ENCODE data around the gene GALNT14. TPM values are rescaled to one million over a fixed set of nuclear protein-coding genes. Genes with fewer than 3 reads are reported as not detected.
A peak's percentile ranks its signal among the peaks of the same experiment; 100 is the strongest.

The GALNT14 gene
- total and polyA plus RNA-seq, 10 of the 15 experiments (the other 5 are each of a cell fraction or from before 2014, with no cell fraction given) = 3.7 to 17.8 (median 6.0) TPM

GRCh38 chr2:30862054-30862651 lies 276.1 kb downstream of the GALNT14 start (continued):
- TF ChIP-seq, protein P1, sequence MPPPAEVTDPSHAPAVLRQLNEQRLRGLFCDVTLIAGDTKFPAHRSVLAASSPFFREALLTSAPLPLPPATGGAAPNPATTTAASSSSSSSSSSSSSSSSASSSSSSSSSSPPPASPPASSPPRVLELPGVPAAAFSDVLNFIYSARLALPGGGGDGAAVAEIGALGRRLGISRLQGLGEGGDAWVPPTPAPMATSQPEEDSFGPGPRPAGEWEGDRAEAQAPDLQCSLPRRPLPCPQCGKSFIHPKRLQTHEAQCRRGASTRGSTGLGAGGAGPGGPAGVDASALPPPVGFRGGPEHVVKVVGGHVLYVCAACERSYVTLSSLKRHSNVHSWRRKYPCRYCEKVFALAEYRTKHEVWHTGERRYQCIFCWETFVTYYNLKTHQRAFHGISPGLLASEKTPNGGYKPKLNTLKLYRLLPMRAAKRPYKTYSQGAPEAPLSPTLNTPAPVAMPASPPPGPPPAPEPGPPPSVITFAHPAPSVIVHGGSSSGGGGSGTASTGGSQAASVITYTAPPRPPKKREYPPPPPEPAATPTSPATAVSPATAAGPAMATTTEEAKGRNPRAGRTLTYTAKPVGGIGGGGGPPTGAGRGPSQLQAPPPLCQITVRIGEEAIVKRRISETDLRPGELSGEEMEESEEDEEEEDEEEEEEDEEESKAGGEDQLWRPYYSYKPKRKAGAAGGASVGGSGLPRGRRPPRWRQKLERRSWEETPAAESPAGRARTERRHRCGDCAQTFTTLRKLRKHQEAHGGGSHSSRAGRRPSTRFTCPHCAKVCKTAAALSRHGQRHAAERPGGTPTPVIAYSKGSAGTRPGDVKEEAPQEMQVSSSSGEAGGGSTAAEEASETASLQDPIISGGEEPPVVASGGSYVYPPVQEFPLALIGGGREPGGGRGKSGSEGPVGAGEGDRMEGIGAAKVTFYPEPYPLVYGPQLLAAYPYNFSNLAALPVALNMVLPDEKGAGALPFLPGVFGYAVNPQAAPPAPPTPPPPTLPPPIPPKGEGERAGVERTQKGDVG (CRISPR knock-in tag; IDR thresholded peaks at IDR 0.05) = no peak
- TF ChIP-seq, protein P2, sequence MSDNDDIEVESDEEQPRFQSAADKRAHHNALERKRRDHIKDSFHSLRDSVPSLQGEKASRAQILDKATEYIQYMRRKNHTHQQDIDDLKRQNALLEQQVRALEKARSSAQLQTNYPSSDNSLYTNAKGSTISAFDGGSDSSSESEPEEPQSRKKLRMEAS (IDR thresholded peaks at IDR 0.05; ENCODE audit: low read depth, low read length) = no peak
- TF ChIP-seq RAD21 (IDR thresholded peaks at IDR 0.05; ENCODE audit: insufficient read depth, low read depth, low read length) = peak; percentile 72
- TF ChIP-seq, protein P3, sequence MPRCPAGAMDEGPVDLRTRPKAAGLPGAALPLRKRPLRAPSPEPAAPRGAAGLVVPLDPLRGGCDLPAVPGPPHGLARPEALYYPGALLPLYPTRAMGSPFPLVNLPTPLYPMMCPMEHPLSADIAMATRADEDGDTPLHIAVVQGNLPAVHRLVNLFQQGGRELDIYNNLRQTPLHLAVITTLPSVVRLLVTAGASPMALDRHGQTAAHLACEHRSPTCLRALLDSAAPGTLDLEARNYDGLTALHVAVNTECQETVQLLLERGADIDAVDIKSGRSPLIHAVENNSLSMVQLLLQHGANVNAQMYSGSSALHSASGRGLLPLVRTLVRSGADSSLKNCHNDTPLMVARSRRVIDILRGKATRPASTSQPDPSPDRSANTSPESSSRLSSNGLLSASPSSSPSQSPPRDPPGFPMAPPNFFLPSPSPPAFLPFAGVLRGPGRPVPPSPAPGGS (IDR thresholded peaks at IDR 0.05; ENCODE audit: borderline replicate concordance, insufficient read depth, low read depth, low read length, poor library complexity, severe bottlenecking) = no peak
- TF ChIP-seq JUNB (IDR thresholded peaks at IDR 0.05) = no peak
- no peak for TF ChIP-seq SIN3A (IDR thresholded peaks at IDR 0.05; ENCODE audit: low read depth, low read length)
- TF ChIP-seq GABPA (IDR thresholded peaks at IDR 0.05; ENCODE audit: low read depth) = no peak
- TF ChIP-seq, protein P4, sequence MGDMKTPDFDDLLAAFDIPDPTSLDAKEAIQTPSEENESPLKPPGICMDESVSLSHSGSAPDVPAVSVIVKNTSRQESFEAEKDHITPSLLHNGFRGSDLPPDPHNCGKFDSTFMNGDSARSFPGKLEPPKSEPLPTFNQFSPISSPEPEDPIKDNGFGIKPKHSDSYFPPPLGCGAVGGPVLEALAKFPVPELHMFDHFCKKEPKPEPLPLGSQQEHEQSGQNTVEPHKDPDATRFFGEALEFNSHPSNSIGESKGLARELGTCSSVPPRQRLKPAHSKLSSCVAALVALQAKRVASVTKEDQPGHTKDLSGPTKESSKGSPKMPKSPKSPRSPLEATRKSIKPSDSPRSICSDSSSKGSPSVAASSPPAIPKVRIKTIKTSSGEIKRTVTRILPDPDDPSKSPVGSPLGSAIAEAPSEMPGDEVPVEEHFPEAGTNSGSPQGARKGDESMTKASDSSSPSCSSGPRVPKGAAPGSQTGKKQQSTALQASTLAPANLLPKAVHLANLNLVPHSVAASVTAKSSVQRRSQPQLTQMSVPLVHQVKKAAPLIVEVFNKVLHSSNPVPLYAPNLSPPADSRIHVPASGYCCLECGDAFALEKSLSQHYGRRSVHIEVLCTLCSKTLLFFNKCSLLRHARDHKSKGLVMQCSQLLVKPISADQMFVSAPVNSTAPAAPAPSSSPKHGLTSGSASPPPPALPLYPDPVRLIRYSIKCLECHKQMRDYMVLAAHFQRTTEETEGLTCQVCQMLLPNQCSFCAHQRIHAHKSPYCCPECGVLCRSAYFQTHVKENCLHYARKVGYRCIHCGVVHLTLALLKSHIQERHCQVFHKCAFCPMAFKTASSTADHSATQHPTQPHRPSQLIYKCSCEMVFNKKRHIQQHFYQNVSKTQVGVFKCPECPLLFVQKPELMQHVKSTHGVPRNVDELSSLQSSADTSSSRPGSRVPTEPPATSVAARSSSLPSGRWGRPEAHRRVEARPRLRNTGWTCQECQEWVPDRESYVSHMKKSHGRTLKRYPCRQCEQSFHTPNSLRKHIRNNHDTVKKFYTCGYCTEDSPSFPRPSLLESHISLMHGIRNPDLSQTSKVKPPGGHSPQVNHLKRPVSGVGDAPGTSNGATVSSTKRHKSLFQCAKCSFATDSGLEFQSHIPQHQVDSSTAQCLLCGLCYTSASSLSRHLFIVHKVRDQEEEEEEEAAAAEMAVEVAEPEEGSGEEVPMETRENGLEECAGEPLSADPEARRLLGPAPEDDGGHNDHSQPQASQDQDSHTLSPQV (IDR thresholded peaks at IDR 0.05) = 0 out of 2 replicates have a peak, but pooled peaks have one; percentile 52
- no peak for TF ChIP-seq LARP7 (IDR thresholded peaks at IDR 0.05)
- TF ChIP-seq KLF5 (IDR thresholded peaks at IDR 0.05; ENCODE audit: partially characterized antibody) = no peak
- no peak for TF ChIP-seq TARDBP (IDR thresholded peaks at IDR 0.05; ENCODE audit: borderline replicate concordance)
- TF ChIP-seq PKNOX1 (IDR thresholded peaks at IDR 0.05) = no peak
- TF ChIP-seq YY1 (IDR thresholded peaks at IDR 0.05; ENCODE audit: low read depth, low read length) = peak; percentile 78
- TF ChIP-seq BHLHE40 (IDR thresholded peaks at IDR 0.05; ENCODE audit: borderline replicate concordance in 1 of 2, low read depth in 2 of 2, low read length in 1 of 2) = no peak
- no peak for TF ChIP-seq STAT3 (IDR thresholded peaks at IDR 0.05; ENCODE audit: low read depth, low read length)
- TF ChIP-seq ZNF207 (IDR thresholded peaks at IDR 0.05; ENCODE audit: borderline replicate concordance) = no peak
- TF ChIP-seq, protein P5, sequence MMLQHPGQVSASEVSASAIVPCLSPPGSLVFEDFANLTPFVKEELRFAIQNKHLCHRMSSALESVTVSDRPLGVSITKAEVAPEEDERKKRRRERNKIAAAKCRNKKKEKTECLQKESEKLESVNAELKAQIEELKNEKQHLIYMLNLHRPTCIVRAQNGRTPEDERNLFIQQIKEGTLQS (IDR thresholded peaks at IDR 0.05; ENCODE audit: borderline replicate concordance, extremely low read depth, low read depth, low read length) = peak; percentile 34; the same call in 1 of the 2 replicates
- no peak for TF ChIP-seq RBBP5 (conservative IDR thresholded peaks at IDR 0.05)
